OCI-LY7 (cell line): ENCODE results near the gene XPNPEP1. TPM values are rescaled to one million over a fixed set of nuclear protein-coding genes. Genes with fewer than 3 reads are reported as not detected.

Experiments used
- BruUV-seq: library from RNA; stranded (reverse); fragments of 400-500 nt; replicated peaks from 2 replicates; lab custom pipeline; 2021; lab: Mats Ljungman, UMichigan
- CTCF ChIA-PET: fragments of 300-600 bp; sonication (Branson Sonifier 250); formaldehyde crosslinking; loops from one replicate; lab custom pipeline; 2022; ENCODE audit warnings: antibody characterized with exemption; ENCODE audit not compliant: unreplicated experiment; lab: Charles Lee
- POLR2A ChIA-PET: fragments of 300-600 bp; sonication (Branson Sonifier 250); formaldehyde crosslinking; loops from one replicate; lab custom pipeline; 2022; ENCODE audit warnings: antibody characterized with exemption; lab: Charles Lee
- DNase-seq: peaks from one replicate; pipeline ENCODE4 v3.0.0-alpha.2; 2015; ENCODE audit warnings: low spot score
- H2AFZ ChIP-seq: fragments of 200-600 bp; sonication (generic), shearing (Covaris generic); 2 replicates; pipeline ENCODE4 v1.6.1; 2014; ENCODE audit warnings: mild to moderate bottlenecking, antibody characterized with exemption, low read length, moderate library complexity
- H3K27ac ChIP-seq: fragments of 200-600 bp; sonication (generic); 2 replicates; pipeline ENCODE4 v1.5.1; 2014; ENCODE audit warnings: mixed run types, low read depth, mild to moderate bottlenecking, moderate library complexity, low read length, inconsistent platforms; ENCODE audit not compliant: poor library complexity, severe bottlenecking
- H3K36me3 ChIP-seq: fragments of 200-600 bp; sonication (generic); 2 replicates; pipeline ENCODE4 v1.6.1; 2014; ENCODE audit warnings: mild to moderate bottlenecking, antibody characterized with exemption, low read length, moderate library complexity, mixed read lengths; ENCODE audit not compliant: insufficient read depth
- H3K4me1 ChIP-seq: fragments of 200-600 bp; sonication (generic); 2 replicates; pipeline ENCODE4 v1.5.1; 2014; ENCODE audit warnings: mild to moderate bottlenecking, low read length; ENCODE audit not compliant: insufficient read depth, poor library complexity, severe bottlenecking
- H3K4me2 ChIP-seq: fragments of 200-600 bp; sonication (generic); 2 replicates; pipeline ENCODE4 v1.6.1; 2014; ENCODE audit warnings: mild to moderate bottlenecking, low read length
- H3K4me3 ChIP-seq: fragments of 200-600 bp; sonication (generic); 2 replicates; pipeline ENCODE4 v1.5.1; 2014; ENCODE audit warnings: mild to moderate bottlenecking, low read depth, low read length; ENCODE audit not compliant: poor library complexity, severe bottlenecking
- H3K79me2 ChIP-seq: fragments of 200-600 bp; sonication (generic); 2 replicates; pipeline ENCODE4 v1.6.1; 2016; ENCODE audit warnings: low read depth, mild to moderate bottlenecking, low read length, moderate library complexity, mixed read lengths; ENCODE audit not compliant: insufficient read depth
- H3K9me2 ChIP-seq: fragments of 200-600 bp; sonication (generic); 2 replicates; pipeline ENCODE4 v1.6.1; 2016; ENCODE audit warnings: mild to moderate bottlenecking, low read length, mixed read lengths; ENCODE audit not compliant: insufficient read depth
- H3K9me3 ChIP-seq: fragments of 200-600 bp; sonication (generic); 2 replicates; pipeline ENCODE4 v1.6.1; 2014; ENCODE audit warnings: mild to moderate bottlenecking, mixed run types, low read length, mixed read lengths
- H4K20me1 ChIP-seq: fragments of 200-600 bp; sonication (generic); 2 replicates; pipeline ENCODE4 v1.6.1; 2014; ENCODE audit warnings: mild to moderate bottlenecking, antibody characterized with exemption, low read length, moderate library complexity, mixed read lengths; ENCODE audit not compliant: insufficient read depth
- CTCF ChIP-seq: fragments of 200-600 bp; sonication (generic); conservative IDR thresholded peaks from 2 replicates; pipeline ENCODE4 v1.5.1; 2014; ENCODE audit warnings: mild to moderate bottlenecking, antibody characterized with exemption, low read length, moderate library complexity, mixed read lengths
- EZH2phosphoT487 ChIP-seq: fragments of 200-600 bp; sonication (generic); IDR thresholded peaks from 2 replicates; pipeline ENCODE4 v1.6.1; 2018; ENCODE audit warnings: low read depth, borderline replicate concordance, mild to moderate bottlenecking, mixed run types, antibody characterized with exemption, low read length, moderate library complexity, mixed read lengths
- intact Hi-C: fragments of 100-400 bp; cut with micrococcal nuclease; formaldehyde crosslinking; loops from one replicate; pipeline ENCODE4 v1.10.0; 2022; ENCODE audit not compliant: unreplicated experiment
- total RNA-seq, 2 experiments: library from RNA; depleted of rRNA in 1 of 2; stranded (reverse); fragments of >200 nt in 1 of 2; shearing (Covaris generic) in 1 of 2; gene quantifications; 2 replicates each; pipeline ENCODE4 v1.2.3, GENCODE V29; 2014 to 2022

Gene XPNPEP1
- total RNA-seq, 2 experiments from 2014 or later, result 136 to 237 TPM

- BruUV-seq, result no TSS peak
- TF ChIP-seq EZH2phosphoT487, result no peak
- TF ChIP-seq CTCF, result no peak
These were observed 78.0 kb downstream of the XPNPEP1 start for GRCh38 chr10:109845308-109845707.

GRCh38 chr10:109838592-109839244, 84.6 kb downstream of the XPNPEP1 start:
- BruUV-seq, result no TSS peak
- POLR2A ChIA-PET, result interaction anchor here (0.7 kb wide), 2 partner anchors 16 to 1187 kb away, joined by 3 read pairs; no protein-coding TSS in a partner anchor
- no peak overlapping the region for H2AFZ ChIP-seq

More at GRCh38 chr10:109845308-109845707, 78.0 kb downstream of the XPNPEP1 start:
- CTCF ChIA-PET, result no interaction called here
- H2AFZ ChIP-seq, result no peak overlapping the region
- H4K20me1 ChIP-seq, result no peaks in the 10 kb centered on the region
- no peak overlapping the region for H3K4me2 ChIP-seq
- no peaks in the 10 kb centered on the region for H3K79me2 ChIP-seq
- H3K36me3 ChIP-seq, result no peaks in the 10 kb centered on the region
- H3K9me2 ChIP-seq, result no peaks in the 10 kb centered on the region
- H3K9me3 ChIP-seq, result no peaks in the 10 kb centered on the region
- no peak for DNase-seq
- H3K27ac ChIP-seq, result no peak overlapping the region
- POLR2A ChIA-PET, result no interaction called here
- intact Hi-C loops, result no loop called here
- no peaks in the 10 kb centered on the region for H3K4me1 ChIP-seq
- H3K4me3 ChIP-seq, result no peak overlapping the region

More at GRCh38 chr10:109838592-109839244, 84.6 kb downstream of the XPNPEP1 start:
- no peaks in the 10 kb centered on the region for H3K79me2 ChIP-seq
- CTCF ChIA-PET, result no interaction called here
- H3K36me3 ChIP-seq, result no peaks in the 10 kb centered on the region
- H3K4me1 ChIP-seq, result no peaks in the 10 kb centered on the region
- H3K9me3 ChIP-seq, result no peaks in the 10 kb centered on the region
- H4K20me1 ChIP-seq, result no peaks in the 10 kb centered on the region
- intact Hi-C loops, result no loop called here
- DNase-seq, result no peak
- no peaks in the 10 kb centered on the region for H3K9me2 ChIP-seq
- no peak overlapping the region for H3K4me2 ChIP-seq
- H3K27ac ChIP-seq, result no peak overlapping the region
- H3K4me3 ChIP-seq, result no peak overlapping the region
- TF ChIP-seq EZH2phosphoT487 (no peak), CTCF (no peak)
